AG04449 (cell line): ENCODE results near the gene ADAMTSL1.

Experiments used
- CTCF ChIA-PET: fragments of 350-600 bp; formaldehyde crosslinking; extraction: SDS; loops from one replicate; lab custom pipeline; 2021; ENCODE audit warnings: antibody characterized with exemption; lab: Yijun Ruan, JAX
- POLR2A ChIA-PET: fragments of 400-600, 350-600 bp; formaldehyde crosslinking; extraction: SDS; loops from one replicate; lab custom pipeline; 2020; ENCODE audit warnings: antibody characterized with exemption, inconsistent platforms; lab: Yijun Ruan, JAX
- DNase-seq: peaks from one replicate; pipeline ENCODE4 v3.0.0-alpha.2; 2010; ENCODE audit warnings: low read depth, low spot score
- H3K4me3 ChIP-seq: 2 replicates; pipeline ENCODE4 v1.5.1; 2011; ENCODE audit warnings: low read depth, mild to moderate bottlenecking, control low read depth, low read length
- CTCF ChIP-seq: IDR thresholded peaks from one replicate; pipeline ENCODE4 v1.5.1; 2011; ENCODE audit warnings: mild to moderate bottlenecking, moderate library complexity, low read length, control low read depth, inconsistent platforms; ENCODE audit not compliant: insufficient read depth; ENCODE audit errors: missing control alignments

ADAMTSL1 gene

GRCh38 chr9:18847576-18848275 is 373.8 kb downstream of the ADAMTSL1 start:
- H3K4me3 ChIP-seq = no peak overlapping the region
- no peak for TF ChIP-seq CTCF
- ChIA-PET CTCF (no interaction called here), POLR2A (interaction anchor here (0.7 kb wide), 1 partner anchor 132 kb away, joined by 3 read pairs; no protein-coding TSS in a partner anchor)
- no peak for DNase-seq

DNA sequence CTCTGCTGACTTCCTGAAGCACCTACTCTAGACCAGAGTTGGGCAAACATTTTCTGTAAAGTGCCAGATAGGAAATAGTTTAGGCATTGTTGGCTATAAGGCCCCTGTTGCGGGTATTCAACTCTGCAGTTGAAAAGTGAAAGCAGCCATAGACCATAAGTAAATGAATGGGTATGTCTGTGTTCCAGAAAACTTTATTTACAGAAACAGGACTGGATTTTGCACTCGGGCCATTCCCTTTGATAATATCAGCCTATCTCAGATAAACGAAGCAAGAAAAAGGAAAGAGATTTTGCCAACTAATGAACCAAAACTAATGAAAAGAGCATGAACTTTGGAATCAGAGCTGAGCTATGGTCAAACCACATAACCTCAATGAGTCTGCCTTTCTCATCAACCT is 374.7 kb downstream of the ADAMTSL1 start:
- H3K4me3 ChIP-seq = no peak overlapping the region
- TF ChIP-seq CTCF = no peak
- no peak for DNase-seq
- POLR2A ChIA-PET = interaction anchor here (0.7 kb wide), 1 partner anchor 131 kb away, joined by 3 read pairs; no protein-coding TSS in a partner anchor
- CTCF ChIA-PET = no interaction called here

DNA sequence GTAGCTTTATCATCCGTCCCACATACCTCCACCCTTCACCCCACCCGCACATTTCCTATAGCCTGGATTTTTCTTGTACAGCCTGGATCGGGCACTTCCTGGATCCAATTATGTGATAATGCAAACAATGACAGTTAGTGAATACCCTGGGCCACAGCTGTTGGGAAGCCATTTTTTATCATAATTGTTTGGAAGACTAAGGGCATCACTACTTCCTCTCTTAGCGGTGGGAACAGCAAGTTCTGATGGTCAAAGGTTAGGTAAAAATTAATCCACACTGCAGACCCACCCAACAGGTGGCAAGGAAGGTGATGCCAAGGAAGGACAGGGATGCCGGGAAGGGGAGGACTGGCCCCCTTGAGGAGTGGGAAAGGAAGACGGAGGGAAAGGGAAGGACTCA is 375.3 kb downstream of the ADAMTSL1 start:
- ChIA-PET POLR2A (no interaction called here), CTCF (no interaction called here)
- no peak for DNase-seq
- TF ChIP-seq CTCF = no peak
- no peak overlapping the region for H3K4me3 ChIP-seq

- no peak overlapping the region for H3K4me3 ChIP-seq
- ChIA-PET POLR2A (no interaction called here), CTCF (no interaction called here)
- TF ChIP-seq CTCF = no peak
- DNase-seq = no peak
Observed at GRCh38 chr9:18849890-18850677, 376.1 kb downstream of the ADAMTSL1 start.

- POLR2A ChIA-PET = no interaction called here
Observed at GRCh38 chr9:18851069-18851795, 377.3 kb downstream of the ADAMTSL1 start.

More at GRCh38 chr9:18851069-18851795, 377.3 kb downstream of the ADAMTSL1 start:
- CTCF ChIA-PET = no interaction called here
- no peak for TF ChIP-seq CTCF
- no peak overlapping the region for H3K4me3 ChIP-seq
- no peak for DNase-seq
